Neural cell (in vitro differentiated cells): Measurements from ENCODE around the gene DCDC1. TPM values are rescaled to one million over a fixed set of nuclear protein-coding genes. Genes with fewer than 3 reads are reported as not detected.

ENCODE experiments used
- H2AFZ ChIP-seq: fragments of 200-600, 300-800 bp; sonication (generic), shearing (Covaris generic); 2 replicates; pipeline ENCODE4 v1.6.0; 2014; ENCODE audit warnings: low read depth, mild to moderate bottlenecking, antibody characterized with exemption, low read length, moderate library complexity
- H3F3A ChIP-seq: fragments of 200-600 bp; shearing (Covaris generic); 2 replicates; pipeline ENCODE4 v1.6.1; 2016; ENCODE audit warnings: mild to moderate bottlenecking, moderate library complexity, mixed read lengths, antibody characterized with exemption, low read length; ENCODE audit not compliant: insufficient read depth, poor library complexity, severe bottlenecking
- H3K27ac ChIP-seq: fragments of 200-600, 300-800 bp; sonication (generic), shearing (Covaris generic); 2 replicates; pipeline ENCODE4 v1.5.1; 2014; ENCODE audit warnings: mild to moderate bottlenecking, low read length, moderate library complexity
- H3K27me3 ChIP-seq: fragments of 300-800, 200-600 bp; sonication (generic), shearing (Covaris generic); 2 replicates; pipeline ENCODE4 v1.6.0; 2014; ENCODE audit warnings: mild to moderate bottlenecking, low read depth, low read length, moderate library complexity; ENCODE audit not compliant: insufficient read depth
- H3K36me3 ChIP-seq: fragments of 300-800, 200-600 bp; sonication (generic), shearing (Covaris generic); 2 replicates; pipeline ENCODE4 v1.5.1; 2014; ENCODE audit warnings: mild to moderate bottlenecking, antibody characterized with exemption, low read length, moderate library complexity; ENCODE audit not compliant: insufficient read depth
- H3K4me2 ChIP-seq: fragments of 300-800, 200-600 bp; sonication (generic), shearing (Covaris generic); 2 replicates; pipeline ENCODE4 v1.6.0; 2014; ENCODE audit warnings: mild to moderate bottlenecking, low read length
- H3K4me3 ChIP-seq: fragments of 300-800, 200-600 bp; sonication (generic), shearing (Covaris generic); 2 replicates; pipeline ENCODE4 v1.5.1; 2014; ENCODE audit warnings: mild to moderate bottlenecking, low read length, moderate library complexity
- H3K79me2 ChIP-seq: fragments of 200-600 bp; shearing (Covaris generic); replicated peaks from 2 replicates; pipeline ENCODE4 v1.6.0; 2014; ENCODE audit warnings: mild to moderate bottlenecking, low read length, moderate library complexity; ENCODE audit not compliant: insufficient read depth
- H3K9ac ChIP-seq: fragments of 300-800, 200-600 bp; sonication (generic), shearing (Covaris generic); 2 replicates; pipeline ENCODE4 v1.6.1; 2016; ENCODE audit warnings: mild to moderate bottlenecking, low read length, mixed read lengths
- H3K9me2 ChIP-seq: fragments of 200-600 bp; shearing (Covaris generic); 2 replicates; pipeline ENCODE4 v1.6.1; 2016; ENCODE audit warnings: mild to moderate bottlenecking, low read length, mixed read lengths; ENCODE audit not compliant: insufficient read depth
- H3K9me3 ChIP-seq: fragments of 200-600, 300-800 bp; sonication (generic), shearing (Covaris generic); 2 replicates; pipeline ENCODE4 v1.6.1; 2016; ENCODE audit warnings: mild to moderate bottlenecking, mixed run types, low read length, moderate library complexity, mixed read lengths
- H4K20me1 ChIP-seq: fragments of 200-600 bp; shearing (Covaris generic); 2 replicates; pipeline ENCODE4 v1.6.1; 2016; ENCODE audit warnings: mild to moderate bottlenecking, mixed run types; ENCODE audit not compliant: insufficient read depth
- CTCF ChIP-seq: fragments of 450-650 bp; IDR thresholded peaks from 2 replicates; pipeline ENCODE4 v1.5.1; 2014; ENCODE audit warnings: antibody characterized with exemption, mild to moderate bottlenecking, moderate library complexity; ENCODE audit not compliant: poor library complexity, severe bottlenecking
- EP300 ChIP-seq: fragments of 450-650 bp; conservative IDR thresholded peaks from 2 replicates; pipeline ENCODE4 v1.6.1; 2014; ENCODE audit warnings: antibody characterized with exemption, mild to moderate bottlenecking, moderate library complexity; ENCODE audit not compliant: poor library complexity, severe bottlenecking
- EZH2 ChIP-seq: fragments of 200-600, 300-800 bp; shearing (Covaris generic), sonication (generic); IDR thresholded peaks from 2 replicates; pipeline ENCODE4 v1.6.1; 2014; ENCODE audit warnings: antibody characterized with exemption, low read length, borderline replicate concordance, mild to moderate bottlenecking; ENCODE audit not compliant: insufficient read depth, poor library complexity, severe bottlenecking
- MXI1 ChIP-seq: fragments of 450-650 bp; conservative IDR thresholded peaks from 2 replicates; pipeline ENCODE4 v1.6.1; 2014; ENCODE audit warnings: antibody characterized with exemption, mild to moderate bottlenecking; ENCODE audit not compliant: poor library complexity, severe bottlenecking
- POLR2AphosphoS5 ChIP-seq: IDR thresholded peaks from 2 replicates; pipeline ENCODE4 v1.6.1; 2012
- RAD21 ChIP-seq: fragments of 450-650 bp; conservative IDR thresholded peaks from 2 replicates; pipeline ENCODE4 v1.6.1; 2014; ENCODE audit warnings: antibody characterized with exemption, mild to moderate bottlenecking, moderate library complexity
- SMC3 ChIP-seq: fragments of 450-650 bp; conservative IDR thresholded peaks from 2 replicates; pipeline ENCODE4 v1.6.1; 2014; ENCODE audit warnings: antibody characterized with exemption, mild to moderate bottlenecking, moderate library complexity; ENCODE audit not compliant: poor library complexity
- TAF1 ChIP-seq: IDR thresholded peaks from 2 replicates; pipeline ENCODE4 v1.6.1; 2012; ENCODE audit warnings: low read depth
- polyA plus RNA-seq: library from polyadenylated mRNA; depleted of rRNA; stranded (reverse); fragments of >200 nt; gene quantifications from 2 replicates; pipeline ENCODE4 v1.2.3, GENCODE V29; 2014
- TF ChIP-seq, protein P1 (sequence below): IDR thresholded peaks from 2 replicates; pipeline ENCODE4 v1.6.1; 2012; ENCODE audit warnings: borderline replicate concordance

The DCDC1 gene
- polyA plus RNA-seq, 1 donor from 2014 or later: 5.0 TPM

GRCh38 chr11:30984442-30984816, 385.1 kb downstream of the DCDC1 start:
- H2AFZ ChIP-seq: no peak overlapping the region
- no peak overlapping the region for H3K4me2 ChIP-seq
- no peaks in the 10 kb centered on the region for H4K20me1 ChIP-seq

DNA sequence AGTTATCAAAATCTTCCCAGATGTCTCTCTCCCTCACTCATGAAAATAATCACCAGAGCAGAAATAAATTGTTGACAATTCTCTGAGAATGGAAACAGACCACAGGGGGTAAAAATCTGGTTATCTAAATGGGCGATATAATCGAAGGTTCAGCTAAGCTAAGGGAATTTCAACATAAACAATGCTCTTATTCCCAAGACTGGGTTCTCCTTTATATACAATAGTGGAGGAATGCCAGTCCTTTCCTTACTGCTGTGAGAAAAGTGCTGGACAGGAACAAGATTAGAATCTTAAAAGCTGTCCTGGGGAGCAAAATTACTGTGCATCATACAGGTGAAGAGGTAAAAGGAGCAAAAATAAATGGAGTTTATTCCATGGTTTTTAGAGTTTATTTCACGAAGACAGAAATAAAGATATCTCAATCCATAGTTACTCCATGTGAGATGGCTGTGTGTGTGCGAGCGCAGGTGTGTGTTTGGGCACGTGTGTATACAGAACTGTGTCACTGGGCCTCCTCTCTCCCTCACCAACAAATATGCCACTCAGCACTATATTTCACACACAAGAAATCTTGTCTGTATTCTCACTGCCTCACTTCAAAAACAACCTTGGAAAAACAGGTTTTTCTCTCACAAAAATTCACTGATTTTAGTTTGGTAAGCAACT, 385.6 kb downstream of the DCDC1 start:
- no peak overlapping the region for H3K9ac ChIP-seq
- H3K36me3 ChIP-seq: no peaks in the 10 kb centered on the region
- H3K4me2 ChIP-seq: peak overlapping the region; percentile 14
- no peaks in the 10 kb centered on the region for H3F3A ChIP-seq
- no peaks in the 10 kb centered on the region for H3K27me3 ChIP-seq
- H3K27ac ChIP-seq: peak overlapping the region; percentile 13
- no peaks in the 10 kb centered on the region for H4K20me1 ChIP-seq
- H3K4me3 ChIP-seq: no peak overlapping the region
- H3K9me2 ChIP-seq: no peaks in the 10 kb centered on the region
- H3K9me3 ChIP-seq: no peaks in the 10 kb centered on the region
- no peak overlapping the region for H2AFZ ChIP-seq
- no peaks in the 10 kb centered on the region for H3K79me2 ChIP-seq
- no peak for TF ChIP-seq RAD21
- no peak for TF ChIP-seq EP300
- TF ChIP-seq EZH2: no peak
- TF ChIP-seq MXI1: no peak
- no peak for TF ChIP-seq CTCF
- TF ChIP-seq POLR2AphosphoS5: peak; percentile 30
- TF ChIP-seq TAF1: no peak
- TF ChIP-seq, protein P1, sequence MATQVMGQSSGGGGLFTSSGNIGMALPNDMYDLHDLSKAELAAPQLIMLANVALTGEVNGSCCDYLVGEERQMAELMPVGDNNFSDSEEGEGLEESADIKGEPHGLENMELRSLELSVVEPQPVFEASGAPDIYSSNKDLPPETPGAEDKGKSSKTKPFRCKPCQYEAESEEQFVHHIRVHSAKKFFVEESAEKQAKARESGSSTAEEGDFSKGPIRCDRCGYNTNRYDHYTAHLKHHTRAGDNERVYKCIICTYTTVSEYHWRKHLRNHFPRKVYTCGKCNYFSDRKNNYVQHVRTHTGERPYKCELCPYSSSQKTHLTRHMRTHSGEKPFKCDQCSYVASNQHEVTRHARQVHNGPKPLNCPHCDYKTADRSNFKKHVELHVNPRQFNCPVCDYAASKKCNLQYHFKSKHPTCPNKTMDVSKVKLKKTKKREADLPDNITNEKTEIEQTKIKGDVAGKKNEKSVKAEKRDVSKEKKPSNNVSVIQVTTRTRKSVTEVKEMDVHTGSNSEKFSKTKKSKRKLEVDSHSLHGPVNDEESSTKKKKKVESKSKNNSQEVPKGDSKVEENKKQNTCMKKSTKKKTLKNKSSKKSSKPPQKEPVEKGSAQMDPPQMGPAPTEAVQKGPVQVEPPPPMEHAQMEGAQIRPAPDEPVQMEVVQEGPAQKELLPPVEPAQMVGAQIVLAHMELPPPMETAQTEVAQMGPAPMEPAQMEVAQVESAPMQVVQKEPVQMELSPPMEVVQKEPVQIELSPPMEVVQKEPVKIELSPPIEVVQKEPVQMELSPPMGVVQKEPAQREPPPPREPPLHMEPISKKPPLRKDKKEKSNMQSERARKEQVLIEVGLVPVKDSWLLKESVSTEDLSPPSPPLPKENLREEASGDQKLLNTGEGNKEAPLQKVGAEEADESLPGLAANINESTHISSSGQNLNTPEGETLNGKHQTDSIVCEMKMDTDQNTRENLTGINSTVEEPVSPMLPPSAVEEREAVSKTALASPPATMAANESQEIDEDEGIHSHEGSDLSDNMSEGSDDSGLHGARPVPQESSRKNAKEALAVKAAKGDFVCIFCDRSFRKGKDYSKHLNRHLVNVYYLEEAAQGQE: peak; percentile 95

More at GRCh38 chr11:30984442-30984816, 385.1 kb downstream of the DCDC1 start:
- no peaks in the 10 kb centered on the region for H3K9me3 ChIP-seq
- H3K9me2 ChIP-seq: no peaks in the 10 kb centered on the region
- TF ChIP-seq POLR2AphosphoS5: no peak
- TF ChIP-seq EP300: no peak
- no peak for TF ChIP-seq SMC3
- no peak for TF ChIP-seq CTCF
- TF ChIP-seq EZH2: no peak
- TF ChIP-seq RAD21: no peak
- no peak for TF ChIP-seq TAF1
- TF ChIP-seq MXI1: no peak
- TF ChIP-seq, protein P1: no peak
- H3K79me2 ChIP-seq: no peaks in the 10 kb centered on the region
- H3K36me3 ChIP-seq: no peaks in the 10 kb centered on the region
- H3K27ac ChIP-seq: peak overlapping the region; percentile 13
- no peaks in the 10 kb centered on the region for H3K27me3 ChIP-seq
- no peak overlapping the region for H3K9ac ChIP-seq
- H3F3A ChIP-seq: no peaks in the 10 kb centered on the region
- no peak overlapping the region for H3K4me3 ChIP-seq
